GM19468 (cell line): ENCODE results near the gene PWP1.
"Not testable (repeated sequence)": the region's sequence is repeated elsewhere in the genome, so short reads cannot be mapped to it uniquely, and the experiment has no call there.

Experiments
- ATAC-seq: cut with Tn5 transposase; IDR thresholded peaks from one replicate; pipeline ENCODE4 v1.9.1; 2021; ENCODE audit warnings: mild to moderate bottlenecking, moderate library complexity, moderate number of reproducible peaks; ENCODE audit not compliant: unreplicated experiment; ENCODE audit errors: extremely low read depth

The PWP1 gene

GRCh38 chr12:107667464-107667863 is 18.1 kb upstream of the PWP1 start:
- ATAC-seq = no peak

GRCh38 chr12:107668320-107669098 is 17.1 kb upstream of the PWP1 start:
- ATAC-seq = no peak

- ATAC-seq = no peak
Measured at GRCh38 chr12:107669946-107670345, 15.7 kb upstream of the PWP1 start.

DNA sequence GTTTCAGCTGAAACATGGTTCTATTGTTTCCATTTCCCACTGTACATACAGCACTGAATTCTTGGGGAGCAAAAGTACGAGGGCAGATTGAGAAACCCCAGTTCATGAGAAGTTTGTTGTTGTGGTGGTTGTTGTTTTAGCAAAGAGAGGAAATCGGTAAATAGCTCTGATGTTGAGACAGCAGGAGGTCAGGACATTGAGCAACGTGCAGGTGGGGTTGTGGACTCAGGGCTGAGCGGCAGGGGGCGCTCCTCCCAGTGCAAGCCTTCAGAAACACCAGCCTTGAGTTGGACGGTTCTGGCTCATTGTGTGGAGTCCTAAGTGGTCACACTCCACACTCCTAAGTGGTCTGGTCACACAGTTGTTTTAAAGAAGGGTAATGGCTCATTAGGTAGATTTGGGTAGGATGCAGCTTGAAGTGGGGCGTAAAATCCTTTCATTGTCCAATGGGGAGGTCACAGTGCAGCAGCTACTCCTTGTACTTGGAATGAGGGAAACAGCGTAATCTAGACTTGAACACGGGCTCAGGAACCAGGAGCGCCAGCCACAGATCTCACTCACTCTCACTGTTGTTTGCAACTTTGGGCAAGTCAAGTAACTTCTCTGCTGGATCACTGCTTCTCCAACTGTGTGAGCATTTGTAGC is 14.5 kb upstream of the PWP1 start:
- no peak for ATAC-seq

- ATAC-seq = no peak
Measured at GRCh38 chr12:107677671-107678070, 7.9 kb upstream of the PWP1 start.

DNA sequence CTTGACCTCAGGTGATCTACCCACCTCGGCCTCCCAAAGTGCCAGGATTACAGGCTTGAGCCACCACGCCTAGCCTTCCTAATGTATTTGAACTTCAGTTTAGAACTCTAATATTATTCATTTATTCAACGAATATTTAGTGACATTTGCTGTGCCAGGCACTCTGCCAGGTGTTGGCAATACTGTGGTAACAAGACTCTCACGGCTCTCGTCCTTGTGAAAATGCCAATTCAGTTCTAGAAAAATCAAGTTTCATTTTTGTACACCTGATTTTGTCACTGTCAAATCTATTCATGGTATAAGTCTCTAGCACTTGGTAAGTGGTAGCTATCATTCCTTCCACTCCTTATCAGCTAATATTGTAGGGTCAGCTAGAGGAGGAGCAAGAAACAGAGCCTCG is 6.3 kb upstream of the PWP1 start:
- ATAC-seq = no peak

DNA sequence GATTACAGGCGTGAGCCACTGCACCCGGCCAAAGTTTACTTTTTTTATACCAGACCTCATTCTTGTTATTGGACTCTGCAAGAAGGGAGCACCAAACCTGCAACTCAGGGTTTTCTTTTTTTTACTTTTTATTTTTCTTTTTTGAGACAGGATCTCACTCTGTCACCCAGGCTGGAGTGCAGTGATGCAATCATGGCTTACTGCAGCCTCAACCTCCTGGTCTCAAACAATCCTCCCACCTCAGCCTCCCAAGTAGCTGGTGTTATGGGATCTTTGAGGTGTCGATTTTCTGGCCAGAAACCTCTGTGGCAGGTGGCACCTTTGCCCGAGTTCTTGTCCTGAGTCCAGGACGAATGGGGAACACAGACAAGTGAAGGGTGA is 4.2 kb upstream of the PWP1 start:
- ATAC-seq = no peak

DNA sequence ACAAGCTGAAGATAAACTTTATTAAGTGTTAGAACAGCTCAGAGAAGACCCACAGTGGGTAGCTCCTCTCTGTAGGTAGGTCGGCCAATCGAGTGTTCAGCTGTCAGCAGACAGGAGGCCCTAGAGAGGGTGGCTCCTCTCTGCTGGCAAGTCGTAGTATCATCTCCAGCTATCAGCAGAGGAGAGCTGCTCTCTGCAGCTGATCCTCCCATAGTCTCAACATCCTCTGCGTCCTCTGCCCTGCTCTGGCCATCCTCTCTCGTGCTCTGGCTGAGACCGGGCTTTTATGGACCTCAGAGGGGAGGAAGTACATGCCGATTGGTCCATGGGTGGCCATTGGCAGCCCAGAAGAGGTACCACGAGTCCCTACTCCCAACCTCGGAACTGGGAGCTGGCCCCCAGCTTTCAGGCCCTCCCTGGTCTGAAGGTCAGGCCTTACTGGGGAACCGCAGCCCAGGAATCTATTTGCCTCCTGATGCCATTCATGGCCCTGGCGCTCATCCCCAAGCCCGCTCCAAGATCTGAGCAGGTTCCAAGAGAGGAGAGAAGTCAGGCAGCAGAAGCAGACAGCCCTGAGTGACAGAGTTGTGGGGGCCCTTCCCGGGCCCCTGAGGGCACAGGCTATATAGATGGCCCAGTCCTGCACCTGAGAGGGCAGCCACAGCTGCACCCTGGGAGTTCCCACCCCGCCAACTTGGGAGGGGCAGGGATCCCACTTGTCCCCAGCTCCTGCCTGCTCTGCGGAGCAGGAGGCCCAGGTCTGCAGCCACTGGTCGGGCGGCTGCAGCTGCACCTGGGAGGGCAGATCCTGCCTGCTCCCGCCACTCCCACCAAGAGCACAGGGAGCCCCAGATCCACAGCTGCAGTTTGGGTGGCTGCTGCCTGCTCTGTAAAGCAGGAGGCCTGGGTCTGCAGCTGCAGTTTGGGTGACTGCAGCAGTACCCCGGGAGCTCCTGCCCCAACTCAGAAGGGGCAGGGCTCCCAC is 3.5 kb upstream of the PWP1 start:
- no peak for ATAC-seq

GRCh38 chr12:107684029-107684795 is 1.4 kb upstream of the PWP1 start:
- ATAC-seq = no peak

- no peak for ATAC-seq
Measured at GRCh38 chr12:107684990-107685359, 624 bp upstream of the PWP1 start.

- not testable (repeated sequence) for ATAC-seq
Measured at GRCh38 chr12:107695772-107696171, 10.2 kb downstream of the PWP1 start.

DNA sequence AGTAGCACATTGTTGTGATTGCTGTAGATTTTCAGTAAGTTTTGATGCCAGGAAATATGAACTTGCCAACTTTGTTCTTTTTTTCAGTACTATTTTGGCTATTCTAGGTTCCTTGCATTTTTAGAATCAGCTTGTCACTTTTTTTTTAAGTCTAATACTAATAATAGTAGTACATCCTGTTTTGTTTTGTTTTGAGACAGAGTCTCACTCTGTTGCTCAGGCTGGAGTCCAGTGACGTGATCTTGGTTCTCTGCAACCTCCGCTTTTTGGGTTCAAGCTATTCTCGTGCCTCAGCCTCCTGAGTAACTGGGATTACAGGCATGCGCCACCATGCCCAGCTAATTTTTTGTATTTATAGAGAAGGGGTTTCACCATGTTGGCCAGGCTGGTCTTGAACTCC is 16.5 kb downstream of the PWP1 start:
- no peak for ATAC-seq

GRCh38 chr12:107704041-107704440 is 18.4 kb downstream of the PWP1 start:
- no peak for ATAC-seq

- ATAC-seq = not testable (repeated sequence)
Measured at GRCh38 chr12:107705522-107705921, 19.9 kb downstream of the PWP1 start.

- no peak for ATAC-seq
Measured at GRCh38 chr12:107715780-107716179, 30.2 kb downstream of the PWP1 start.

DNA sequence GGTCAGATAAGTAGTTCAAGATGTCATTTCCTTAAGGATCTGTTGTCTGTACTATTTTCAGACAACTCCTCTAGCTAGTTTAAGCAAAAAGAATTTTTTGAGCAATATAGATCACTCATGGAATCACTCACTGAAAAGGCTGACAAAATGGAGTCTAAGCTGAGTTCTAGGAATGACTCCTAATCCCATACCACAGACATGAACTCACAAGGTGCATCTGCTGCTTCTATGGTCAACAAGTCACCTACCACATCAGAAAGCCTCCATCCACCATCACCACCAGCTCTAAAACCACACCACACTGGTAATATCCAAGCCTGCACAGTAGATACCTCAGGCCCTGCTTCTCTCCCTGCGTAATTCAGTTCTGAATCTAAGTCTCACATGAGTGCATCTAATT is 33.0 kb downstream of the PWP1 start:
- ATAC-seq = no peak

GRCh38 chr12:107727327-107727726 is 41.7 kb downstream of the PWP1 start:
- not testable (repeated sequence) for ATAC-seq

- ATAC-seq = not testable (repeated sequence)
Measured at GRCh38 chr12:107727742-107728141, 42.1 kb downstream of the PWP1 start.

- ATAC-seq = no peak
Measured at GRCh38 chr12:107730618-107731341, 45.2 kb downstream of the PWP1 start.
